Loucy (cell line): ENCODE measurements around the gene FAM53B.

Experiments used
- CTCF ChIP-seq: fragments of 200-600 bp; sonication (generic); conservative IDR thresholded peaks from 2 replicates; pipeline ENCODE4 v1.5.1; 2014; ENCODE audit warnings: mild to moderate bottlenecking, antibody characterized with exemption, low read length
- EZH2phosphoT487 ChIP-seq: fragments of 200-600 bp; IDR thresholded peaks from 2 replicates; pipeline ENCODE4 v1.6.1; 2018; ENCODE audit warnings: antibody characterized with exemption, mild to moderate bottlenecking, moderate library complexity, borderline replicate concordance

DNA sequence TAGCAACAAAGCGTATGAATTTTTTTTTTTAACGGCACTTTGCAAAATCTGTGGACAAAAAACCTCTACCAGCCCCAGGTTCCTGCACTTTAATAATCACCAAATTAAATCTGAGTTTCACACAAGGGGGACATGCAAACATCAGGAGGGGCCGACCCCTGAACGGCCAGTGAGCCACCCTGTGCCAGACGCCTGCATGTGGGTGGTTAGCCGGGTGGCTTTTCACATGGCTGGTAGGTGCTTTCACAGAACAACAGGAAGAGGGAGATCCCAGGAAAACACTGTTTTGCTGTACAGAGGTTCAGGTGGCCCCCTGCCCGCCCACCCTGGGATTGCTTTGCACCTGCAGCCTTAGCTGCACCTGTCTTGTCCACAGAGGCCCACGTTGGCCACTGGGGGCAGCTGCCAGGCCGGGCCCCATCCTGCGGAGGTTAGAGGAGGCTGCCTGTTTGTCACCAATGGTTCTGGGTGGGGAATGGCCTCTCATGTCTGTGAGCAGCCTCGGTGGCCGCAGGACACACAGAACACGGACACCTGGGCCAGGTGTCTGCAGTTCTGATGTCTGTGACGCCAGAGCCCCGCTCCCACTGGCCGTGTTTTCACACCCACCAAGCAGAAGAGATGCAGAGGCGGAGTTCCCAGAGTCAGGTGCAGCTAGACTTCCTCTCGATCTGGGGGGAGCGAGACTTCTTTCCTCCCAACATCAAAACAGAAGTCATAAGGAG, 107.7 kb downstream of the FAM53B start:
- 0 out of 2 replicates have a peak, but pooled peaks have one; percentile 12 for TF ChIP-seq CTCF
- TF ChIP-seq EZH2phosphoT487 = no peak
